Astrocyte (in vitro differentiated cells and primary cell): ENCODE measurements around the gene PCGF2. TPM values are rescaled to one million over a fixed set of nuclear protein-coding genes. Genes with fewer than 3 reads are reported as not detected.

ENCODE experiments used
- DNase-seq: peaks from one replicate; pipeline ENCODE4 v3.0.0-alpha.2; 2010; ENCODE audit warnings: low read depth
- FAIRE-seq: peaks from 2 replicates; lab custom pipeline; 2011; peaks lifted over from hg19 to GRCh38; lab: Jason Lieb, UNC
- H2AFZ ChIP-seq: 2 replicates; pipeline ENCODE4 v1.6.0; 2012; ENCODE audit warnings: low read depth, low read length, inconsistent platforms
- H3K27ac ChIP-seq: 2 replicates; pipeline ENCODE4 v1.5.1; 2011; ENCODE audit warnings: low read depth, low read length, inconsistent platforms
- H3K27me3 ChIP-seq: 2 replicates; pipeline ENCODE4 v1.6.0; 2011; ENCODE audit warnings: low read length, inconsistent platforms; ENCODE audit not compliant: insufficient read depth
- H3K36me3 ChIP-seq: 2 replicates; pipeline ENCODE4 v1.5.1; 2011; ENCODE audit warnings: low read length, inconsistent platforms; ENCODE audit not compliant: insufficient read depth
- H3K4me1 ChIP-seq: 2 replicates; pipeline ENCODE4 v1.5.1; 2011; ENCODE audit warnings: low read length, inconsistent platforms; ENCODE audit not compliant: insufficient read depth
- H3K4me2 ChIP-seq: 2 replicates; pipeline ENCODE4 v1.6.0; 2012; ENCODE audit warnings: low read length, inconsistent platforms
- H3K4me3 ChIP-seq: 2 replicates; pipeline ENCODE4 v1.5.1; 2011; ENCODE audit warnings: low read depth, mild to moderate bottlenecking, low read length, inconsistent platforms; ENCODE audit not compliant: insufficient read depth
- H3K79me2 ChIP-seq: 2 replicates; pipeline ENCODE4 v1.6.0; 2012; ENCODE audit warnings: mild to moderate bottlenecking, low read length, inconsistent platforms; ENCODE audit not compliant: insufficient read depth
- H3K9ac ChIP-seq: 2 replicates; pipeline ENCODE4 v1.6.0; 2012; ENCODE audit warnings: mild to moderate bottlenecking, low read length, inconsistent platforms
- H3K9me3 ChIP-seq: 2 replicates; pipeline ENCODE4 v1.5.1; 2012; ENCODE audit warnings: low read depth, mild to moderate bottlenecking, low read length, inconsistent platforms; ENCODE audit not compliant: insufficient read depth
- H4K20me1 ChIP-seq: 2 replicates; pipeline ENCODE4 v1.6.0; 2012; ENCODE audit warnings: low read length, inconsistent platforms; ENCODE audit not compliant: insufficient read depth
- H3K27ac Mint-ChIP-seq: one replicate; pipeline ENCODE4 v1.8.0; 2021; ENCODE audit warnings: mild to moderate bottlenecking, mixed read lengths; ENCODE audit not compliant: unreplicated experiment
- H3K27me3 Mint-ChIP-seq: one replicate; pipeline ENCODE4 v1.8.0; 2021; ENCODE audit warnings: low read depth, mixed read lengths; ENCODE audit not compliant: unreplicated experiment
- H3K36me3 Mint-ChIP-seq: one replicate; pipeline ENCODE4 v1.8.0; 2021; ENCODE audit warnings: low read depth, mixed read lengths; ENCODE audit not compliant: unreplicated experiment
- H3K4me1 Mint-ChIP-seq: one replicate; pipeline ENCODE4 v1.8.0; 2021; ENCODE audit warnings: low read depth, mixed read lengths; ENCODE audit not compliant: unreplicated experiment
- H3K4me3 Mint-ChIP-seq: one replicate; pipeline ENCODE4 v1.8.0; 2021; ENCODE audit warnings: mild to moderate bottlenecking, moderate library complexity, mixed read lengths; ENCODE audit not compliant: unreplicated experiment
- H3K9me3 Mint-ChIP-seq: one replicate; pipeline ENCODE4 v1.8.0; 2021; ENCODE audit warnings: mild to moderate bottlenecking, mixed read lengths; ENCODE audit not compliant: unreplicated experiment
- EZH2 ChIP-seq: IDR thresholded peaks from 2 replicates; pipeline ENCODE4 v1.6.1; 2012; ENCODE audit warnings: mild to moderate bottlenecking, low read length, inconsistent platforms; ENCODE audit not compliant: insufficient read depth
- total RNA-seq: library from RNA; stranded (reverse); gene quantifications from 2 replicates; pipeline ENCODE4 v1.2.1, GENCODE V29; 2021
- TF ChIP-seq, protein P1 (sequence below): IDR thresholded peaks from 2 replicates; pipeline ENCODE4 v1.5.1; 2011; ENCODE audit warnings: low read depth, mild to moderate bottlenecking, inconsistent platforms, low read length, moderate library complexity; ENCODE audit not compliant: insufficient read depth

PCGF2 gene
- total RNA-seq, 1 donor from 2014 or later: 73.7 TPM

DNA sequence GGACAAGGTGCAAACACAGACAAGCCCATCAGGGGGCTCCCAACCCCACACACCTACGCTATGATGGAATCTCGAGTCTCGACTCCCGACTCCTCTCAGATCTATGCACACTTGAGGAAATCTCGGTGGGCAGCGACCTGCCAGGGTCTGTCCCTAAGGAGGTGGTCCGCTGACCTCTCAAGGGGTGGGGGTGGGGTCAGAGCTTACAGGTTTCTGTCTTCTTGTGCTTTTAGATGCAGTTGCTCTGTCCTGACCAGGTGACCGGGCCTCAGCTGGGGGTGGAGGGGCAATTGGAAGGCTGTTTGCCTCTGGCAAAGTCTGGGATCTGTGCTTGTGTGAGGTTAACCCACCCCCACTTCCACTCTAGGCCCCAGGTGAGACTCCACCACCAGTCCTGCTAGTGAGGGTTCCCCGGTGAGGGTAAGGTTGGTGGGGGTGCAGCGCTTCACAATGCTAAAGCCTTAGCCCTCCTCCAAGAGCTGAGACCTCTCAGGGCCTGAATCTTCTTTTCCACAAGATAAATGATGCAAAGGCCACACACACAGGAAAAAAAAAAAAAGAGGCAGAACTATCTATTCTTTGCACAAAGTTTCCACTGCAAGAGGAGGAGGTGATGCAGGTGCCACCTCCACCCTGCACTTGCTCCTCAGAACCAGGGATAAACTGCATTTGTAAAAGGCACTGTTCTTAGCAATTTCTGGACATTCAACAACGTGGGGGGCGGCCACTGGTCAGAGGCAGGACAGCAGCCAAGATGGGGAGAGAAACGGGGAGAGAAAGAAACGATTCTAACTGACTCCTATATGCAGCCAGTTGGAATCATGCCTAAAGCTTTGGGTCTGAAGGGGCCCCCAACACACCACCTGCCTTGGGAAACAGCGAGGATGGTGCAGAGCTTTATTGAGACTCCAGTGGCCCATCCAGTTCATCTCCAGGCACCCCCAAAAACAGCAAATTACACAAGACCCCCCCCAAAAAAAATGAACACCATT, 13.9 kb downstream of the PCGF2 start:
- Mint-ChIP-seq H3K27ac (no peak overlapping the region), H3K4me1 (peaks cover 5% of the 10 kb centered on the region), H3K27me3 (no peaks in the 10 kb centered on the region), H3K9me3 (no peaks in the 10 kb centered on the region), H3K4me3 (no peak overlapping the region), H3K36me3 (peaks cover 20% of the 10 kb centered on the region)
- H3K27me3 ChIP-seq: no peaks in the 10 kb centered on the region
- H3K9me3 ChIP-seq: no peaks in the 10 kb centered on the region
- DNase-seq: no peak
- no peak overlapping the region for H2AFZ ChIP-seq
- no peak for FAIRE-seq
- H3K4me3 ChIP-seq: no peak overlapping the region
- TF ChIP-seq, protein P1, sequence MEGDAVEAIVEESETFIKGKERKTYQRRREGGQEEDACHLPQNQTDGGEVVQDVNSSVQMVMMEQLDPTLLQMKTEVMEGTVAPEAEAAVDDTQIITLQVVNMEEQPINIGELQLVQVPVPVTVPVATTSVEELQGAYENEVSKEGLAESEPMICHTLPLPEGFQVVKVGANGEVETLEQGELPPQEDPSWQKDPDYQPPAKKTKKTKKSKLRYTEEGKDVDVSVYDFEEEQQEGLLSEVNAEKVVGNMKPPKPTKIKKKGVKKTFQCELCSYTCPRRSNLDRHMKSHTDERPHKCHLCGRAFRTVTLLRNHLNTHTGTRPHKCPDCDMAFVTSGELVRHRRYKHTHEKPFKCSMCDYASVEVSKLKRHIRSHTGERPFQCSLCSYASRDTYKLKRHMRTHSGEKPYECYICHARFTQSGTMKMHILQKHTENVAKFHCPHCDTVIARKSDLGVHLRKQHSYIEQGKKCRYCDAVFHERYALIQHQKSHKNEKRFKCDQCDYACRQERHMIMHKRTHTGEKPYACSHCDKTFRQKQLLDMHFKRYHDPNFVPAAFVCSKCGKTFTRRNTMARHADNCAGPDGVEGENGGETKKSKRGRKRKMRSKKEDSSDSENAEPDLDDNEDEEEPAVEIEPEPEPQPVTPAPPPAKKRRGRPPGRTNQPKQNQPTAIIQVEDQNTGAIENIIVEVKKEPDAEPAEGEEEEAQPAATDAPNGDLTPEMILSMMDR: no peak
- no peak for TF ChIP-seq EZH2
- peaks cover 7% of the 10 kb centered on the region for H3K79me2 ChIP-seq
- no peak overlapping the region for H3K9ac ChIP-seq
- H3K4me2 ChIP-seq: no peak overlapping the region
- H4K20me1 ChIP-seq: peaks cover 71% of the 10 kb centered on the region
- H3K4me1 ChIP-seq: peaks cover 15% of the 10 kb centered on the region
- H3K36me3 ChIP-seq: peaks cover 17% of the 10 kb centered on the region
- H3K27ac ChIP-seq: no peak overlapping the region

DNA sequence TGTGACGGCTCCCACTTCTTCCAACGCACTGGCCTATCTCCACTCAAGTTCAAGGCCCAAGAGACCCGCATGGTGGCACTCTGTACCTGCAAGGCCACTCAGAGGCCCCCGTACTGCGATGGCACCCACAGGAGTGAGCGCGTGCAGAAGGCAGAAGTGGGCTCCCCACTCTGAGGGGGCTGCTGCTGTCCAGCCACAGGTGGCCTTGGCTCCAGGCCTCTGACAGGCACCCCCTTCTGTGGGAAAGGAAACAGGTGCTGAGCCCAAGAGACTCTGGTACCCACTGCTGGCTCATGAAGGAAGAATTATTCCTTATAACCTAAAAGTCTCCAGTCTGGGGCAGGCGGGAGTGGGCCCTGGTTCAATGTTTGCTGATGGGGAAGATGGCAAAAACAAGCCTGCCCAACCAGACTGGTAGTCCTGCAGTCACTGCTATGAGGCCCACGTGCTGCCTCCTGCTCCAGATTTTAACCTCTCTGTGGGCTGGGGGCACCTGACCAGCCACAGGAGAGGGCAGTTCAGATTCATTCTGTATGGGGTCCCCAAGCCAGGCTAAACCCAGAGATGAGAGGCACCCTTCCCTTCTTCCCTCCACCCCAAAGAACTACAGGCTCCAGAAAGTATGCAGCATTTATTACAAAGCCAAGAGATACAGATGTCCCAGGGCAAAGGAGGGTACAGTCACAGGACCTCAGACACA, 14.7 kb downstream of the PCGF2 start:
- no peak for FAIRE-seq
- H3K27me3 Mint-ChIP-seq: no peaks in the 10 kb centered on the region
- Histone ChIP-seq H3K36me3 (peaks cover 13% of the 10 kb centered on the region), H3K4me3 (no peak overlapping the region), H4K20me1 (peaks cover 63% of the 10 kb centered on the region), H3K27me3 (no peaks in the 10 kb centered on the region), H3K9ac (no peak overlapping the region), H3K79me2 (peaks cover 3% of the 10 kb centered on the region), H3K4me1 (peaks cover 16% of the 10 kb centered on the region), H3K9me3 (no peaks in the 10 kb centered on the region), H3K27ac (no peak overlapping the region), H2AFZ (no peak overlapping the region), H3K4me2 (no peak overlapping the region)
- no peak for DNase-seq
- H3K4me1 Mint-ChIP-seq: peaks cover 5% of the 10 kb centered on the region
- TF ChIP-seq, protein P1: no peak
- no peak for TF ChIP-seq EZH2
- H3K4me3 Mint-ChIP-seq: no peak overlapping the region
- no peak overlapping the region for H3K27ac Mint-ChIP-seq
- peaks cover 18% of the 10 kb centered on the region for H3K36me3 Mint-ChIP-seq
- no peaks in the 10 kb centered on the region for H3K9me3 Mint-ChIP-seq
